Dedifferentiated amniotic fluid mesenchymal stem cell (primary cell): Measurements from ENCODE around the gene PAQR7.
A peak's percentile ranks its signal among the peaks of the same experiment; 100 is the strongest.
"Not testable (repeated sequence)": the region's sequence is repeated elsewhere in the genome, so short reads cannot be mapped to it uniquely, and the experiment has no call there.

Experiments
- DNase-seq: peaks from one replicate; pipeline ENCODE4 v3.0.0-alpha.2; 2016; ENCODE audit errors: extremely low spot score

Gene PAQR7

GRCh38 chr1:25844536-25845337, 30.8 kb downstream of the PAQR7 start:
- no peak for DNase-seq

- no peak for DNase-seq
Observed at GRCh38 chr1:25843483-25843882, 32.0 kb downstream of the PAQR7 start.

- not testable (repeated sequence) for DNase-seq
Observed at GRCh38 chr1:25839808-25840207, 35.7 kb downstream of the PAQR7 start.

GRCh38 chr1:25837262-25837875, 38.1 kb downstream of the PAQR7 start:
- DNase-seq, result no peak

GRCh38 chr1:25836695-25837094, 38.8 kb downstream of the PAQR7 start:
- no peak for DNase-seq

- no peak for DNase-seq
Observed at GRCh38 chr1:25834894-25835293, 40.6 kb downstream of the PAQR7 start.

GRCh38 chr1:25833158-25833557, 42.4 kb downstream of the PAQR7 start:
- no peak for DNase-seq

- no peak for DNase-seq
Observed at GRCh38 chr1:25832336-25833037, 43.0 kb downstream of the PAQR7 start.

GRCh38 chr1:25831569-25832196, 43.8 kb downstream of the PAQR7 start:
- DNase-seq, result no peak

- DNase-seq, result no peak
Observed at GRCh38 chr1:25829046-25829445, 46.5 kb downstream of the PAQR7 start.

- no peak for DNase-seq
Observed at GRCh38 chr1:25828491-25828890, 47.0 kb downstream of the PAQR7 start.

- DNase-seq, result no peak
Observed at GRCh38 chr1:25826571-25826970, 48.9 kb downstream of the PAQR7 start.

GRCh38 chr1:25825605-25826004, 49.9 kb downstream of the PAQR7 start:
- DNase-seq, result no peak

- no peak for DNase-seq
Observed at GRCh38 chr1:25821630-25822091, 53.8 kb downstream of the PAQR7 start.

- DNase-seq, result no peak
Observed at GRCh38 chr1:25821112-25821476, 54.4 kb downstream of the PAQR7 start.

GRCh38 chr1:25820247-25821111, 55.0 kb downstream of the PAQR7 start:
- DNase-seq, result peak; percentile 34

- DNase-seq, result peak; percentile 59
Observed at GRCh38 chr1:25819491-25820246, 55.8 kb downstream of the PAQR7 start, which contains the start of gene MTFR1L. TSS of gene MTFR1L (plus strand) at chr1:25819954. CDS start at chr1:25823105, 3,151 bp downstream.

GRCh38 chr1:25818569-25818968, 56.9 kb downstream of the PAQR7 start:
- no peak for DNase-seq

GRCh38 chr1:25817840-25818501, 57.5 kb downstream of the PAQR7 start:
- no peak for DNase-seq
